ENCODE measurements around the gene TRIM22. TPM values are rescaled to one million over a fixed set of nuclear protein-coding genes. Genes with fewer than 3 reads are reported as not detected.

The TRIM22 gene, protein sequence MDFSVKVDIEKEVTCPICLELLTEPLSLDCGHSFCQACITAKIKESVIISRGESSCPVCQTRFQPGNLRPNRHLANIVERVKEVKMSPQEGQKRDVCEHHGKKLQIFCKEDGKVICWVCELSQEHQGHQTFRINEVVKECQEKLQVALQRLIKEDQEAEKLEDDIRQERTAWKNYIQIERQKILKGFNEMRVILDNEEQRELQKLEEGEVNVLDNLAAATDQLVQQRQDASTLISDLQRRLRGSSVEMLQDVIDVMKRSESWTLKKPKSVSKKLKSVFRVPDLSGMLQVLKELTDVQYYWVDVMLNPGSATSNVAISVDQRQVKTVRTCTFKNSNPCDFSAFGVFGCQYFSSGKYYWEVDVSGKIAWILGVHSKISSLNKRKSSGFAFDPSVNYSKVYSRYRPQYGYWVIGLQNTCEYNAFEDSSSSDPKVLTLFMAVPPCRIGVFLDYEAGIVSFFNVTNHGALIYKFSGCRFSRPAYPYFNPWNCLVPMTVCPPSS
- total RNA-seq (10 to 100 TPM; 11.7 to 52.6 (median 17.6) TPM), polyA plus RNA-seq (10 to 100 TPM in 1 of 2 donors, 1 to 10 TPM in 1; 8.1 to 27.1 TPM)
- long read RNA-seq, donor 1, transcript TRIM22-201 (8 exons, 2,989 nt) = major isoform, 5 of 12 reads
- long read RNA-seq, donor 1, partial matches to known transcripts = 1 of 12 reads
- long read RNA-seq, donor 1, other reads (novel, unspliced or antisense) = 6 of 12 reads
- long read RNA-seq, donor 2, transcript TRIM22-201 (8 exons, 2,989 nt) = major isoform, 9 of 14 reads
- long read RNA-seq, donor 2, partial matches to known transcripts = 1 of 14 reads
- long read RNA-seq, donor 2, other reads (novel, unspliced or antisense) = 3 of 14 reads
- long read RNA-seq, donor 3, transcript TRIM22-201 (8 exons, 2,989 nt) = major isoform, 32 of 46 reads
- long read RNA-seq, donor 3, partial matches to known transcripts = 3 of 46 reads
- long read RNA-seq, donor 3, other reads (novel, unspliced or antisense) = 11 of 46 reads

DNA sequence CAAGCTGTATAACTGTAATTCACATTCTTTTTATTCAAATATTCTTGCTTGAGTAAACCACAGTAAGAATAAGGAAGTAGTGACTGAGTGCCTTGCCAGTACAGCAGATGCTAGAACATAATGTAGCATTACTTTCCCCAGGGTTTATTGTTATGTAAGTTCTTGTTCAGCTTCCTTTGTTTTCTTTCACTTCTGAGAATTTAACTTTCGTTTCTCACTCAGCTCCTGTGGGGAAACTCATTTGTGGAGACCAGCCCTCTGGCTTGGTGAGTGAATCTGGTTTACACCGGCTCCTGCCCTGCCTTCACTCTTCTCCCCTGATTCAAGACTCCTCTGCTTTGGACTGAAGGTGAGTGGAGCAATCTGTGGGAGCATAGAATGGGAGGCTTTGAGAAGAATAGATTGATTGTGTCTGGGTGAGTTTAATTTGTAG is at the start of gene TRIM22:
TSS of gene TRIM22 (plus strand) at position 240 of the 433 bp plus-strand sequence. CDS start 6,443 bp downstream, outside the sequence.
- H3K36me3 ChIP-seq = peaks cover 0 to 14% (median 0%) of the 10 kb centered on the region in 9 donors
- peaks cover 0 to 57% (median 29%) of the 10 kb centered on the region in 9 donors for H3K4me1 ChIP-seq
- peak within 1 kb of the TSS; percentile 77 to 95 (median 88) for H3K27ac ChIP-seq
- 27 to 41% methylated on average over 2 of the region's 2 CpGs for WGBS, 2 donors
- H3K4me3 ChIP-seq = peak within 1 kb of the TSS; percentile 16 to 69 (median 58)
- H3K9me3 ChIP-seq = no peaks in the 10 kb centered on the region
- H3K27me3 ChIP-seq = no peaks in the 10 kb centered on the region
- intact Hi-C loops (cut with DNase I) = loop anchor here in 3 of 10 donors (10.0 kb wide), 2 partner anchors 65 to 115 kb away; partner anchors contain the start of genes OR52N2 (in 2 of the 3) and TRIM34 (in 1 of the 3)
- peak in 1 of 2 donors; percentile 61 for DNase-seq
- ATAC-seq = peak; percentile 47 to 78 (median 65)
- TF ChIP-seq, protein P1, sequence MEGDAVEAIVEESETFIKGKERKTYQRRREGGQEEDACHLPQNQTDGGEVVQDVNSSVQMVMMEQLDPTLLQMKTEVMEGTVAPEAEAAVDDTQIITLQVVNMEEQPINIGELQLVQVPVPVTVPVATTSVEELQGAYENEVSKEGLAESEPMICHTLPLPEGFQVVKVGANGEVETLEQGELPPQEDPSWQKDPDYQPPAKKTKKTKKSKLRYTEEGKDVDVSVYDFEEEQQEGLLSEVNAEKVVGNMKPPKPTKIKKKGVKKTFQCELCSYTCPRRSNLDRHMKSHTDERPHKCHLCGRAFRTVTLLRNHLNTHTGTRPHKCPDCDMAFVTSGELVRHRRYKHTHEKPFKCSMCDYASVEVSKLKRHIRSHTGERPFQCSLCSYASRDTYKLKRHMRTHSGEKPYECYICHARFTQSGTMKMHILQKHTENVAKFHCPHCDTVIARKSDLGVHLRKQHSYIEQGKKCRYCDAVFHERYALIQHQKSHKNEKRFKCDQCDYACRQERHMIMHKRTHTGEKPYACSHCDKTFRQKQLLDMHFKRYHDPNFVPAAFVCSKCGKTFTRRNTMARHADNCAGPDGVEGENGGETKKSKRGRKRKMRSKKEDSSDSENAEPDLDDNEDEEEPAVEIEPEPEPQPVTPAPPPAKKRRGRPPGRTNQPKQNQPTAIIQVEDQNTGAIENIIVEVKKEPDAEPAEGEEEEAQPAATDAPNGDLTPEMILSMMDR (IDR thresholded peaks at IDR 0.05) = no peak

DNA sequence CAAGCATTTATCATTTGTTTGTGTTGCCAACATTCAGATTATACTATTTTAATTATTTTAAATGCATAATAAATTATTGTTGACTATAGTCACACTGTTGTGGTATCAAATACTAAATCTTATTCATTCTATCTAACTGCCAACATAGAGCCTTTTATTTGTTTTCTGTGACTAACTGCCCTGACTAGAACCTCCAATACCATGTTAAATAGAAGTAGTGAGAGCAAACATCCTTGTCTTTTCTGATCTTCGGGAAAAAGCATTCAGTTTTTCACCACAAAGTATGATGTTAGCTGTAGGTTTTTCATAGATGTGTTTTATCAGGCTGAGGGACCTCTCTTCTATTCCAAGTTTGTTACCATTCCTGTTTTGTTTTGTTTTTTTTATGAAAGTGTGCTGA is 49.6 kb upstream of the TRIM22 start:
- Histone ChIP-seq H3K4me3 (no peak overlapping the region), H3K27ac (no peak overlapping the region), H3K9me3 (peaks cover 0 to 8% (median 0%) of the 10 kb centered on the region in 11 donors), H3K27me3 (no peaks in the 10 kb centered on the region), H3K4me1 (no peaks in the 10 kb centered on the region), H3K36me3 (peaks cover 0 to 92% (median 31%) of the 10 kb centered on the region in 9 donors)
- DNase-seq (no peak), ATAC-seq (no peak)
- WGBS, 2 donors = 90 to 91% methylated on average over 1 of the region's 1 CpG
- TF ChIP-seq, protein P1 (IDR thresholded peaks at IDR 0.05) = no peak
- intact Hi-C loops (cut with DNase I) = no loop called here

DNA sequence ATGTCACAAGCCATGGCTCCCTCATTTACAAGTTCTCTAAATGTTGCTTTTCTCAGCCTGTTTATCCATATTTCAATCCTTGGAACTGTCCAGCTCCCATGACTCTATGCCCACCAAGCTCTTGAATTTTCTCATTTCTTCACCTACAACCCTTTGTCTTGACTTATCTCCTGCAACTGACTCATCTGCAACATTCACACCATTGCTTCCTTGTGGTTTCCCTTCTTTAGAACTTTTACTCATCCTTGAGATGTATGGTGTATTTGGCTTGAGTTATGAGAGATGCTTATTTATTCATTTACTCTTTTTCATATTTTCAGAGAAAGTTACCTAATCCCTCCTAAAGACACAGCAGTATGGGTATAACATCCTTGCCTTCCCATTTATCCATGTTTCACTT is 46.0 kb upstream of the TRIM22 start:
- TF ChIP-seq, protein P1 (IDR thresholded peaks at IDR 0.05) = no peak
- DNase-seq (no peak), ATAC-seq (no peak)
- Histone ChIP-seq H3K36me3 (peaks cover 0 to 56% (median 24%) of the 10 kb centered on the region in 9 donors), H3K4me3 (no peak overlapping the region), H3K27me3 (no peaks in the 10 kb centered on the region), H3K4me1 (no peaks in the 10 kb centered on the region), H3K27ac (no peak overlapping the region), H3K9me3 (peaks cover 0 to 8% (median 0%) of the 10 kb centered on the region in 11 donors)
- intact Hi-C loops (cut with DNase I) = no loop called here

DNA sequence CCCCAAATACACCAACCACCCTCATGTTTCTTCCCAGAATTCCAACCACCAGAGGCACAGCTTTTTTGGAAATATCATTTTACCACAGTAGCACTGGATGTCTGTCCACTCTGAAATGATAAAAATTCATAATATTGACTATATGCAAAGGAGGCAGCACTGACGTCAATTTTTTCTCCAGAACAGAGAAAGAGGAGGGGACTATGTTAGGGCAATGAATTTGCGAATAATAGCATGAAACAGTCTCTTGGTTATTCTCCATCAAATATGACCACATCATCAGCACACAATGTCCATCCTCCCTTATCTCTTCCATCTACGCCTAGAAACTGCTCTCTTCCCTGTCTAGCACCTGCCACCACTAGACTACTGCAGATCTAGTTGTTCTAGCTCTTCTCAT is 43.5 kb upstream of the TRIM22 start:
- no peaks in the 10 kb centered on the region for H3K27me3 ChIP-seq
- H3K9me3 ChIP-seq = peaks cover 0 to 3% (median 0%) of the 10 kb centered on the region in 11 donors
- ATAC-seq (no peak), DNase-seq (no peak)
- 91 to 93% methylated on average over 3 of the region's 3 CpGs for WGBS, 2 donors
- TF ChIP-seq, protein P1 (IDR thresholded peaks at IDR 0.05) = no peak
- no peaks in the 10 kb centered on the region for H3K4me1 ChIP-seq
- no peak overlapping the region for H3K4me3 ChIP-seq
- intact Hi-C loops (cut with DNase I) = no loop called here
- no peak overlapping the region for H3K27ac ChIP-seq
- H3K36me3 ChIP-seq = peaks cover 0 to 39% (median 23%) of the 10 kb centered on the region in 9 donors

All from heart right ventricle (tissue), 16 donors.